ENCODE measurements around the gene FAR2.

DNA sequence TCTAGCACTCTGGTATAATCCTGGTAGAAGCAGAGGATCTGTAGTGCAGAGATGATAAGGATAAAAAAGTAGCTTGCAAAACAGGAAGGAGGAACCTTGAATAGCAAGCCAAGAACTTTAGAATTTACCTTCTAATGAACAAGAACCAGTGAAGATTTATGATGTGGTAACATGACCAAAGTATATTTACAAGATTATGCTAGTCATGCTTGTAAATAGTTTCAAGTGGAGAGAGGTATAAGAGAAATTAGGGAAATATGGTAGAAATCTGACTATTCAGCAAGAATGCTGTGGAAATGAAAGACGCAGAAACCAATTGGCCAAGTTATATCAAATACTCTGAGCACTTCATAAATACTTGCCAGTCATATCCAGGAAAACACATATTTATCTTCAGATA, 184.1 kb downstream of the FAR2 start:
- TF ChIP-seq, protein P1, sequence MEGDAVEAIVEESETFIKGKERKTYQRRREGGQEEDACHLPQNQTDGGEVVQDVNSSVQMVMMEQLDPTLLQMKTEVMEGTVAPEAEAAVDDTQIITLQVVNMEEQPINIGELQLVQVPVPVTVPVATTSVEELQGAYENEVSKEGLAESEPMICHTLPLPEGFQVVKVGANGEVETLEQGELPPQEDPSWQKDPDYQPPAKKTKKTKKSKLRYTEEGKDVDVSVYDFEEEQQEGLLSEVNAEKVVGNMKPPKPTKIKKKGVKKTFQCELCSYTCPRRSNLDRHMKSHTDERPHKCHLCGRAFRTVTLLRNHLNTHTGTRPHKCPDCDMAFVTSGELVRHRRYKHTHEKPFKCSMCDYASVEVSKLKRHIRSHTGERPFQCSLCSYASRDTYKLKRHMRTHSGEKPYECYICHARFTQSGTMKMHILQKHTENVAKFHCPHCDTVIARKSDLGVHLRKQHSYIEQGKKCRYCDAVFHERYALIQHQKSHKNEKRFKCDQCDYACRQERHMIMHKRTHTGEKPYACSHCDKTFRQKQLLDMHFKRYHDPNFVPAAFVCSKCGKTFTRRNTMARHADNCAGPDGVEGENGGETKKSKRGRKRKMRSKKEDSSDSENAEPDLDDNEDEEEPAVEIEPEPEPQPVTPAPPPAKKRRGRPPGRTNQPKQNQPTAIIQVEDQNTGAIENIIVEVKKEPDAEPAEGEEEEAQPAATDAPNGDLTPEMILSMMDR (IDR thresholded peaks at IDR 0.05; ENCODE audit: insufficient read depth, low read length, poor library complexity, severe bottlenecking) = no peak
- no peak for TF ChIP-seq EZH2phosphoT487 (conservative IDR thresholded peaks at IDR 0.05; ENCODE audit: low read length)

All from SU-DHL-6 (cell line).